HG03575 (cell line): ENCODE measurements around the gene SIX4.

Source experiments
- ATAC-seq: cut with Tn5 transposase; IDR thresholded peaks from one replicate; pipeline ENCODE4 v1.9.1; 2021; ENCODE audit not compliant: unreplicated experiment, insufficient number of reproducible peaks, low FRiP score; ENCODE audit errors: extremely low read depth

The SIX4 gene

GRCh38 chr14:60723116-60723906 is 840 bp downstream of the SIX4 start:
- ATAC-seq = no peak

GRCh38 chr14:60722357-60723115 is 1.6 kb downstream of the SIX4 start:
- no peak for ATAC-seq

GRCh38 chr14:60722107-60722356 is 2.1 kb downstream of the SIX4 start:
- ATAC-seq = no peak

- ATAC-seq = no peak
Observed at GRCh38 chr14:60721326-60722106, 2.6 kb downstream of the SIX4 start.

- no peak for ATAC-seq
Observed at GRCh38 chr14:60720962-60721325, 3.2 kb downstream of the SIX4 start.

- ATAC-seq = no peak
Observed at GRCh38 chr14:60720391-60720790, 3.8 kb downstream of the SIX4 start.

- no peak for ATAC-seq
Observed at GRCh38 chr14:60713513-60713912, 10.6 kb downstream of the SIX4 start.

- ATAC-seq = no peak
Observed at GRCh38 chr14:60710494-60710893, 13.7 kb downstream of the SIX4 start.

GRCh38 chr14:60707858-60708257 is 16.3 kb downstream of the SIX4 start:
- no peak for ATAC-seq

GRCh38 chr14:60705100-60705499 is 19.1 kb downstream of the SIX4 start:
- ATAC-seq = no peak

- ATAC-seq = no peak
Observed at GRCh38 chr14:60700598-60700997, 23.6 kb downstream of the SIX4 start.

GRCh38 chr14:60695327-60695726 is 28.8 kb downstream of the SIX4 start:
- no peak for ATAC-seq

- no peak for ATAC-seq
Observed at GRCh38 chr14:60691383-60692113, 32.6 kb downstream of the SIX4 start.

GRCh38 chr14:60686865-60687264 is 37.3 kb downstream of the SIX4 start:
- ATAC-seq = no peak

GRCh38 chr14:60684203-60684602 is 39.9 kb downstream of the SIX4 start:
- ATAC-seq = no peak

GRCh38 chr14:60681271-60681670 is 42.9 kb downstream of the SIX4 start:
- ATAC-seq = no peak

GRCh38 chr14:60680511-60680910 is 43.6 kb downstream of the SIX4 start:
- ATAC-seq = no peak

GRCh38 chr14:60679566-60680258 is 44.4 kb downstream of the SIX4 start:
- no peak for ATAC-seq

- ATAC-seq = no peak
Observed at GRCh38 chr14:60677701-60678100, 46.5 kb downstream of the SIX4 start.
